HG03066 (cell line): ENCODE data around the gene FOXD1.
"Not testable (repeated sequence)": the region's sequence is repeated elsewhere in the genome, so short reads cannot be mapped to it uniquely, and the experiment has no call there.

Source experiments
- ATAC-seq: cut with Tn5 transposase; IDR thresholded peaks from one replicate; pipeline ENCODE4 v1.9.1; 2021; ENCODE audit warnings: low read depth; ENCODE audit not compliant: unreplicated experiment

FOXD1 gene

GRCh38 chr5:73464016-73464745 is 15.6 kb upstream of the FOXD1 start:
- no peak for ATAC-seq

GRCh38 chr5:73460133-73460532 is 11.6 kb upstream of the FOXD1 start:
- no peak for ATAC-seq

GRCh38 chr5:73459366-73459765 is 10.8 kb upstream of the FOXD1 start:
- ATAC-seq: no peak

GRCh38 chr5:73456462-73456861 is 7.9 kb upstream of the FOXD1 start:
- not testable (repeated sequence) for ATAC-seq

GRCh38 chr5:73454379-73455036 is 5.9 kb upstream of the FOXD1 start:
- ATAC-seq: no peak

GRCh38 chr5:73452215-73452614 is 3.6 kb upstream of the FOXD1 start:
- no peak for ATAC-seq

GRCh38 chr5:73451224-73452130 is 2.9 kb upstream of the FOXD1 start:
- no peak for ATAC-seq

GRCh38 chr5:73450672-73451223 is 2.2 kb upstream of the FOXD1 start:
- ATAC-seq: no peak

- no peak for ATAC-seq
Observed at GRCh38 chr5:73450137-73450536, 1.6 kb upstream of the FOXD1 start.

- no peak for ATAC-seq
Observed at GRCh38 chr5:73447530-73448462, 781 bp downstream of the FOXD1 start.

GRCh38 chr5:73446631-73447529 is 1.7 kb downstream of the FOXD1 start:
- no peak for ATAC-seq

GRCh38 chr5:73445665-73446630 is 2.6 kb downstream of the FOXD1 start:
- ATAC-seq: no peak

GRCh38 chr5:73444499-73445438 is 3.8 kb downstream of the FOXD1 start:
- ATAC-seq: no peak

GRCh38 chr5:73443829-73444498 is 4.6 kb downstream of the FOXD1 start:
- no peak for ATAC-seq

- no peak for ATAC-seq
Observed at GRCh38 chr5:73442996-73443627, 5.5 kb downstream of the FOXD1 start.
